HCT116 (cell line): ENCODE data around the gene SON.

Source experiments
- CEBPB ChIP-seq: IDR thresholded peaks from 2 replicates; pipeline ENCODE4 v1.6.1; 2012; ENCODE audit warnings: low read depth
- CTCF ChIP-seq, 3 experiments: fragments of 200-600 bp in 1 of 3; sonication (generic) in 1 of 3; IDR thresholded peaks in 2 of 3; conservative IDR thresholded peaks in 1 of 3; 2 replicates each; pipeline ENCODE4 v1.5.1; 2012 to 2017; ENCODE audit warnings: low read depth in 2 of 3, low read length in 2 of 3, antibody characterized with exemption in 1 of 3, borderline replicate concordance in 1 of 3, control low read depth in 1 of 3, mild to moderate bottlenecking in 1 of 3, mixed read lengths in 1 of 3, mixed run types in 1 of 3, moderate library complexity in 1 of 3; ENCODE audit not compliant: insufficient read depth in 1 of 3
- TCF7L2 ChIP-seq: IDR thresholded peaks from 2 replicates; pipeline ENCODE4 v1.7.0; 2011; ENCODE audit warnings: borderline replicate concordance, inconsistent platforms; ENCODE audit not compliant: insufficient read depth, insufficient read length; ENCODE audit errors: extremely low read depth
- YY1 ChIP-seq: IDR thresholded peaks from 2 replicates; pipeline ENCODE4 v1.6.1; 2011; ENCODE audit warnings: low read length, low read depth, moderate library complexity, mild to moderate bottlenecking; ENCODE audit not compliant: insufficient replicate concordance; ENCODE audit errors: extremely low read depth

GRCh38 chr21:33618407-33618806, 75.6 kb downstream of the SON start:
- TF ChIP-seq YY1 (no peak), CTCF (IDR thresholded peaks at IDR 0.05 in 2 of 3, conservative IDR thresholded peaks at IDR 0.05 in 1 of 3; ENCODE audit: borderline replicate concordance in 1 of 3, insufficient read depth in 1 of 3, low read depth in 2 of 3, low read length in 2 of 3) (no peak), TCF7L2 (no peak), CEBPB (no peak)
